A549 (cell line): ENCODE results near the gene DGLUCY. TPM values are rescaled to one million over a fixed set of nuclear protein-coding genes. Genes with fewer than 3 reads are reported as not detected.

Experiments used
- ATAC-seq, 2 experiments: fragments of 200-7000 bp in 1 of 2; fragments of >200 bp in 1 of 2; cut with Nextera tagmentation in 1 of 2; cut with Tn5 transposase in 1 of 2; 3 replicates each; pipeline versions ENCODE4 v1.8.0 to v1.9.1; 2018 to 2020; ENCODE audit warnings: mild to moderate bottlenecking in 1 of 2, moderate library complexity in 1 of 2
- CTCF ChIA-PET: fragments of 300-600 bp; sonication (Branson Sonifier 250); formaldehyde crosslinking; extraction: SDS; loops from one replicate; lab custom pipeline; 2021; ENCODE audit warnings: antibody characterized with exemption, inconsistent platforms; lab: Yijun Ruan, JAX
- POLR2A ChIA-PET: fragments of 350-600 bp; formaldehyde crosslinking; extraction: SDS; loops from one replicate; lab custom pipeline; 2021; ENCODE audit warnings: antibody characterized with exemption, inconsistent platforms; lab: Yijun Ruan, JAX
- DNase-seq, 2 experiments: peaks; one replicate each; pipeline versions ENCODE4 v3.0.0 to v3.0.0-alpha.2; 2011 to 2016; ENCODE audit warnings: low read depth in 1 of 2, low spot score in 1 of 2
- FAIRE-seq: peaks from 2 replicates; lab custom pipeline; 2011; peaks lifted over from hg19 to GRCh38; lab: Jason Lieb, UNC
- H3K27ac ChIP-seq, 2 experiments: fragments of >200 bp; sonication (Bioruptor Twin); formaldehyde crosslinking; 3 replicates each; pipeline ENCODE4 v1.5.1; 2016 to 2017
- H3K4me1 ChIP-seq: fragments of >200 bp; sonication (Bioruptor Twin); formaldehyde crosslinking; 3 replicates; pipeline ENCODE4 v1.6.1; 2016
- H3K4me2 ChIP-seq: fragments of >200 bp; sonication (Bioruptor Twin); formaldehyde crosslinking; 3 replicates; pipeline ENCODE4 v1.6.1; 2016
- H3K4me3 ChIP-seq: fragments of >200 bp; sonication (Bioruptor Twin); formaldehyde crosslinking; 3 replicates; pipeline ENCODE4 v1.5.1; 2016
- H3K9me3 ChIP-seq: fragments of >200 bp; sonication (Bioruptor Twin); formaldehyde crosslinking; 3 replicates; pipeline ENCODE4 v1.6.1; 2016
- CBX8 ChIP-seq: fragments of 200-600 bp; sonication (generic); IDR thresholded peaks from 2 replicates; pipeline ENCODE4 v1.6.1; 2016
- EHMT2 ChIP-seq: fragments of 200-600 bp; sonication (generic); IDR thresholded peaks from 2 replicates; pipeline ENCODE4 v1.6.1; 2016; ENCODE audit warnings: antibody characterized with exemption, low read depth, mild to moderate bottlenecking, moderate library complexity
- FOSB ChIP-seq: fragments of 250-450 bp; sonication (Bioruptor Pico); IDR thresholded peaks from 2 replicates; pipeline ENCODE4 v1.5.0; 2020; ENCODE audit warnings: mild to moderate bottlenecking, moderate library complexity
- FOSL2 ChIP-seq, 2 experiments: fragments of 450-650 bp in 1 of 2; fragments of >200 bp in 1 of 2; sonication (Bioruptor Twin) in 1 of 2; formaldehyde crosslinking; IDR thresholded peaks; 2 replicates each; pipeline versions ENCODE4 v1.5.0 to v1.6.1; 2016 to 2020; ENCODE audit warnings: mild to moderate bottlenecking in 1 of 2, moderate library complexity in 1 of 2
- FOXS1 ChIP-seq: fragments of 250-450 bp; sonication (Bioruptor Pico); IDR thresholded peaks from 2 replicates; pipeline ENCODE4 v1.5.0; 2020; ENCODE audit warnings: mild to moderate bottlenecking, moderate library complexity
- HDAC2 ChIP-seq: fragments of 200-600 bp; sonication (generic); IDR thresholded peaks from 2 replicates; pipeline ENCODE4 v1.6.1; 2016
- HOXB13 ChIP-seq: fragments of 250-450 bp; sonication (Bioruptor Pico); IDR thresholded peaks from 2 replicates; pipeline ENCODE4 v1.5.0; 2020; ENCODE audit warnings: low read depth, mild to moderate bottlenecking, moderate library complexity
- MAZ ChIP-seq: fragments of 150-350 bp; IDR thresholded peaks from 2 replicates; pipeline ENCODE4 v1.6.1; 2014; ENCODE audit warnings: antibody characterized with exemption, low read depth, low read length, borderline replicate concordance
- NPAS2 ChIP-seq: fragments of 250-450 bp; sonication (Bioruptor Pico); IDR thresholded peaks from 2 replicates; pipeline ENCODE4 v1.8.0; 2022; ENCODE audit warnings: mild to moderate bottlenecking, moderate library complexity, borderline replicate concordance
- PHF8 ChIP-seq: fragments of 200-600 bp; sonication (generic); IDR thresholded peaks from 2 replicates; pipeline ENCODE4 v1.6.1; 2016; ENCODE audit warnings: low read depth, mild to moderate bottlenecking, antibody characterized with exemption, moderate library complexity, borderline replicate concordance
- POLR2AphosphoS2 ChIP-seq: conservative IDR thresholded peaks from 2 replicates; pipeline ENCODE4 v1.6.1; 2012; ENCODE audit warnings: low read length, improper control_type of control experiment, inconsistent platforms
- RAD21 ChIP-seq, 2 experiments: fragments of >200 bp in 1 of 2; sonication (Bioruptor Twin) in 1 of 2; formaldehyde crosslinking in 1 of 2; IDR thresholded peaks in 1 of 2; conservative IDR thresholded peaks in 1 of 2; 2 replicates in 1 of 2; 3 replicates in 1 of 2; pipeline ENCODE4 v1.6.1; 2012 to 2018; ENCODE audit warnings: inconsistent platforms in 1 of 2
- RCOR1 ChIP-seq: fragments of 150-350 bp; IDR thresholded peaks from 2 replicates; pipeline ENCODE4 v1.6.1; 2014; ENCODE audit warnings: antibody characterized with exemption, low read length, low read depth
- RNF2 ChIP-seq: fragments of 200-600 bp; sonication (generic); IDR thresholded peaks from 2 replicates; pipeline ENCODE4 v1.6.1; 2016; ENCODE audit warnings: low read depth, mild to moderate bottlenecking, antibody characterized with exemption, moderate library complexity, borderline replicate concordance
- SMC3 ChIP-seq: fragments of >200 bp; sonication (Bioruptor Twin); formaldehyde crosslinking; IDR thresholded peaks from 3 replicates; pipeline ENCODE4 v1.6.1; 2018; ENCODE audit warnings: inconsistent platforms
- SREBF2 ChIP-seq: fragments of 450-650 bp; IDR thresholded peaks from 2 replicates; pipeline ENCODE4 v1.6.1; 2014; ENCODE audit warnings: mild to moderate bottlenecking, moderate library complexity
- ZFP36 ChIP-seq: fragments of 450-650 bp; IDR thresholded peaks from 2 replicates; pipeline ENCODE4 v1.6.1; 2014; ENCODE audit warnings: borderline replicate concordance; ENCODE audit not compliant: partially characterized antibody
- ZNF302 ChIP-seq: fragments of 250-450 bp; sonication (Bioruptor Pico); IDR thresholded peaks from 2 replicates; pipeline ENCODE4 v1.9.0; 2021; ENCODE audit warnings: inconsistent platforms, mild to moderate bottlenecking, moderate library complexity
- WGBS: methylation state at CpG from one replicate; pipeline ENCODE4 v1.1.6; 2017; ENCODE audit errors: missing lambda C conversion rate; 5-methylcytosine and 5-hydroxymethylcytosine counted together
- polyA plus RNA-seq, 4 experiments: library from polyadenylated mRNA; depleted of rRNA in 3 of 4; stranded (reverse); fragments of >200 nt; fragmentation: RNase III in 1 of 4; extraction: RNeasy Plus Mini Kit Qiagen cat#74134 plus additional on column Dnase treatment in 1 of 4; gene quantifications; 2 replicates in 3 of 4; 3 replicates in 1 of 4; pipeline ENCODE4 v1.2.3, GENCODE V29; 2011 to 2017
- TF ChIP-seq, protein P1 (sequence below): fragments of >200 bp; sonication (Bioruptor Twin); formaldehyde crosslinking; IDR thresholded peaks from 2 replicates; pipeline ENCODE4 v1.6.1; 2016
- TF ChIP-seq, protein P2 (sequence below): fragments of 250-450 bp; sonication (Bioruptor Pico); IDR thresholded peaks from 2 replicates; pipeline ENCODE4 v1.5.0; 2021; ENCODE audit warnings: mild to moderate bottlenecking, moderate library complexity, borderline replicate concordance
- TF ChIP-seq, protein P3 (sequence below): fragments of 200-600 bp; sonication (generic); IDR thresholded peaks from 2 replicates; pipeline ENCODE4 v1.6.1; 2016; ENCODE audit warnings: antibody characterized with exemption, mild to moderate bottlenecking, moderate library complexity
- TF ChIP-seq, protein P4 (sequence below): IDR thresholded peaks from 2 replicates; pipeline ENCODE4 v1.6.1; 2012
- TF ChIP-seq, protein P5 (sequence below): fragments of 250-450 bp; sonication (Bioruptor Pico); IDR thresholded peaks from 2 replicates; pipeline ENCODE4 v1.5.0; 2020; ENCODE audit warnings: low read depth, mild to moderate bottlenecking, moderate library complexity

Gene DGLUCY
- polyA plus RNA-seq, 2 of the 4 experiments (the other 2 are of a cell fraction): 14.4 to 17.5 TPM

DNA sequence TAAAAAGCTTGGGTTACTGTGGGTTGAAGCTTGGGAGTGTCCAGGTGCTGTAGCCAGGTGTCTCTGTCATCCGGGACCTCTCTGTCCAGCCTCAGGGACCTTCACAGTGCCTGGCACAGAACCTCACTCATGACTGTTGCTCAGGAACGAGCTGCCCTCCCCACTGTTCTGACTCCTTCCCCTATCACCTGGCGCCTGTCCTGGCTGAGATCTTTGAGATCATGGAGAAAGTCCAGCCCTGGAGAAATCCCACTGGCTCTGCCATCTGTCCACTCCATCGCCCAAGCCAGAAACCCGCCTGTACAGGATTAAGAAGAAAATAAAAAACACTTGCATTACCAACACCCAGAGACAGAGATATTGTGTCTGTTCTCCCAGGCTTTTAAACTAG lies 53.5 kb downstream of the DGLUCY start:
- Histone ChIP-seq H3K4me3 (no peak overlapping the region), H3K4me1 (no peaks in the 10 kb centered on the region), H3K27ac (no peak overlapping the region), H3K9me3 (no peaks in the 10 kb centered on the region), H3K4me2 (no peak overlapping the region)
- ChIA-PET CTCF (interaction anchor here (0.6 to 15.2 kb wide), 3 partner anchors 10 to 346 kb away, joined by 3 to 249 read pairs (median 19); no protein-coding TSS in a partner anchor), POLR2A (no interaction called here)
- ATAC-seq: no peak
- WGBS: 92% methylated on average over 5 of the region's 5 CpGs
- TF ChIP-seq FOSL2 (IDR thresholded peaks at IDR 0.05): no peak
- TF ChIP-seq FOSL2 (CRISPR knock-in tag; IDR thresholded peaks at IDR 0.05): no peak
- no peak for TF ChIP-seq FOXS1
- no peak for TF ChIP-seq SMC3
- no peak for TF ChIP-seq NPAS2 (CRISPR knock-in tag)
- no peak for TF ChIP-seq RCOR1
- TF ChIP-seq RAD21 (conservative IDR thresholded peaks at IDR 0.05 in 1 of 2, IDR thresholded peaks at IDR 0.05 in 1 of 2): no peak
- no peak for TF ChIP-seq ZFP36
- no peak for FAIRE-seq
- DNase-seq: no peak

DNA sequence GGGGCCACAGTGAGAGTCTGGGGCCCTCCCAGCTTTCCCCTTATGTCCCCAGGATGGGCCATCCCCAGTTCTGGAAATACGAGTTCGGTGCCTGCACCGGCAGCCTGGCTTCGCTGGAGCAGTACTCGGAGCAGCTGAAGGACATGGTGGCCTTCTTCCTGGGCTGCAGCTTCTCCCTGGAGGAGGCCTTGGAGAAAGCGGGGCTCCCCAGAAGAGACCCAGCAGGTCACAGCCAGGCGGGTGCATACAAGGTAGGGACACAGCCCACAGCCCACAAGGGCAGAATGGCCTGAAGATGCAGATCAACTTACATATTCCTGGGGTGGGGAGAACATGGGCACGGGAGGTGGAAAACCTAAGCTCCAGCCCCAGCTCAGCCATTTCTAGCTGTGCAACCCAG lies 56.1 kb downstream of the DGLUCY start:
- no peaks in the 10 kb centered on the region for H3K4me1 ChIP-seq
- H3K27ac ChIP-seq: no peak overlapping the region
- FAIRE-seq: no peak
- TF ChIP-seq ZNF302 (CRISPR knock-in tag): no peak
- TF ChIP-seq MAZ: no peak
- TF ChIP-seq, protein P1, sequence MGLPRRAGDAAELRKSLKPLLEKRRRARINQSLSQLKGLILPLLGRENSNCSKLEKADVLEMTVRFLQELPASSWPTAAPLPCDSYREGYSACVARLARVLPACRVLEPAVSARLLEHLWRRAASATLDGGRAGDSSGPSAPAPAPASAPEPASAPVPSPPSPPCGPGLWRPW: no peak
- no peak for TF ChIP-seq SREBF2
- TF ChIP-seq RNF2: no peak
- TF ChIP-seq HOXB13: no peak
- TF ChIP-seq HDAC2: no peak
- no peak for TF ChIP-seq EHMT2
- TF ChIP-seq SMC3: no peak
- TF ChIP-seq, all 56 proteins: peak for 0
- CTCF ChIA-PET: interaction anchor here (0.7 to 15.2 kb wide), 5 partner anchors 25 to 1359 kb away, joined by 3 to 249 read pairs (median 5); no protein-coding TSS in a partner anchor
- DNase-seq (no peak), ATAC-seq (no peak)
- Histone ChIP-seq H3K9me3 (no peaks in the 10 kb centered on the region), H3K4me2 (no peak overlapping the region), H3K4me3 (no peak overlapping the region)
- POLR2A ChIA-PET: no interaction called here
- 91% methylated on average over 8 of the region's 8 CpGs for WGBS

DNA sequence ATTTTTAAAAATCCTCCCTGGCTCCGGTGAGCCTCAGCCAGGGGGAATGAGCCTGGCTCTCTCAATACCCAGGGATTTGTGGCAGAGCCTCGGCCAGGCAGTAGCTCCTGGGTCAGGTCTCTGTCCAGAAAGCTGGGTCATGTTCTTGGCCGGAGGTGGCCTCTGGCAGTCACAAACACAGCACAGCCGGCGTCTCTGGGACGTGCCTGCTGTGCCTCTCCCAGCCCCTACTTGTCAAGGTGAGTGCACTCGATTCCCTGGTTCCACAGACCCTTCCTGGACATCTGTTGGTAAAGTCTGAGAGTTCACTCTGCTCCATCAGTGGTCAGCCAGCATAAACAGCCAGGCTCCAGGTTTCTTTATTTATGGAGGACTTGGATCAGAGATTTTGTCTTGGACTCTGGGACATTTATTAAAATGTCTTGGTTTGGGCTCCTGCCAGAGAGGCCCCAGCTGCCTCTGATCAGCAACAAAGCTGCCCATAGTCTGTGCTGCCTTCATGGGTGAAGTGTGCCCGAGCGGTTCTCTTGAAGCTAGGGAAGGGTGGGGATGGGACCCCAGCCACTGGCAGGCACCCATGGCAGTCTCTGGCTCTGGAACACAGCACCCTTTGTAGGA lies 56.7 kb downstream of the DGLUCY start:
- Histone ChIP-seq H3K9me3 (no peaks in the 10 kb centered on the region), H3K27ac (no peak overlapping the region), H3K4me3 (no peak overlapping the region), H3K4me2 (no peak overlapping the region), H3K4me1 (no peaks in the 10 kb centered on the region)
- no peak for DNase-seq
- ChIA-PET POLR2A (no interaction called here), CTCF (interaction anchor here (0.8 to 15.2 kb wide), 8 partner anchors 21 to 267 kb away, joined by 3 to 249 read pairs (median 6); partner anchors contain the start of gene RPS6KA5)
- FAIRE-seq: no peak
- 84% methylated on average over 9 of the region's 9 CpGs for WGBS
- no peak for TF ChIP-seq POLR2AphosphoS2
- no peak for TF ChIP-seq RNF2
- TF ChIP-seq, protein P2, sequence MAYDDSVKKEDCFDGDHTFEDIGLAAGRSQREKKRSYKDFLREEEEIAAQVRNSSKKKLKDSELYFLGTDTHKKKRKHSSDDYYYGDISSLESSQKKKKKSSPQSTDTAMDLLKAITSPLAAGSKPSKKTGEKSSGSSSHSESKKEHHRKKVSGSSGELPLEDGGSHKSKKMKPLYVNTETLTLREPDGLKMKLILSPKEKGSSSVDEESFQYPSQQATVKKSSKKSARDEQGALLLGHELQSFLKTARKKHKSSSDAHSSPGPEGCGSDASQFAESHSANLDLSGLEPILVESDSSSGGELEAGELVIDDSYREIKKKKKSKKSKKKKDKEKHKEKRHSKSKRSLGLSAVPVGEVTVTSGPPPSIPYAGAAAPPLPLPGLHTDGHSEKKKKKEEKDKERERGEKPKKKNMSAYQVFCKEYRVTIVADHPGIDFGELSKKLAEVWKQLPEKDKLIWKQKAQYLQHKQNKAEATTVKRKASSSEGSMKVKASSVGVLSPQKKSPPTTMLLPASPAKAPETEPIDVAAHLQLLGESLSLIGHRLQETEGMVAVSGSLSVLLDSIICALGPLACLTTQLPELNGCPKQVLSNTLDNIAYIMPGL: no peak
- TF ChIP-seq, protein P3, sequence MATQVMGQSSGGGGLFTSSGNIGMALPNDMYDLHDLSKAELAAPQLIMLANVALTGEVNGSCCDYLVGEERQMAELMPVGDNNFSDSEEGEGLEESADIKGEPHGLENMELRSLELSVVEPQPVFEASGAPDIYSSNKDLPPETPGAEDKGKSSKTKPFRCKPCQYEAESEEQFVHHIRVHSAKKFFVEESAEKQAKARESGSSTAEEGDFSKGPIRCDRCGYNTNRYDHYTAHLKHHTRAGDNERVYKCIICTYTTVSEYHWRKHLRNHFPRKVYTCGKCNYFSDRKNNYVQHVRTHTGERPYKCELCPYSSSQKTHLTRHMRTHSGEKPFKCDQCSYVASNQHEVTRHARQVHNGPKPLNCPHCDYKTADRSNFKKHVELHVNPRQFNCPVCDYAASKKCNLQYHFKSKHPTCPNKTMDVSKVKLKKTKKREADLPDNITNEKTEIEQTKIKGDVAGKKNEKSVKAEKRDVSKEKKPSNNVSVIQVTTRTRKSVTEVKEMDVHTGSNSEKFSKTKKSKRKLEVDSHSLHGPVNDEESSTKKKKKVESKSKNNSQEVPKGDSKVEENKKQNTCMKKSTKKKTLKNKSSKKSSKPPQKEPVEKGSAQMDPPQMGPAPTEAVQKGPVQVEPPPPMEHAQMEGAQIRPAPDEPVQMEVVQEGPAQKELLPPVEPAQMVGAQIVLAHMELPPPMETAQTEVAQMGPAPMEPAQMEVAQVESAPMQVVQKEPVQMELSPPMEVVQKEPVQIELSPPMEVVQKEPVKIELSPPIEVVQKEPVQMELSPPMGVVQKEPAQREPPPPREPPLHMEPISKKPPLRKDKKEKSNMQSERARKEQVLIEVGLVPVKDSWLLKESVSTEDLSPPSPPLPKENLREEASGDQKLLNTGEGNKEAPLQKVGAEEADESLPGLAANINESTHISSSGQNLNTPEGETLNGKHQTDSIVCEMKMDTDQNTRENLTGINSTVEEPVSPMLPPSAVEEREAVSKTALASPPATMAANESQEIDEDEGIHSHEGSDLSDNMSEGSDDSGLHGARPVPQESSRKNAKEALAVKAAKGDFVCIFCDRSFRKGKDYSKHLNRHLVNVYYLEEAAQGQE: no peak
- no peak for TF ChIP-seq SREBF2
- no peak for TF ChIP-seq NPAS2 (CRISPR knock-in tag)
- TF ChIP-seq PHF8: no peak
- TF ChIP-seq FOSB (CRISPR knock-in tag): no peak
- no peak for TF ChIP-seq HOXB13
- no peak for TF ChIP-seq CBX8
- TF ChIP-seq, protein P1: no peak
- TF ChIP-seq, protein P4, sequence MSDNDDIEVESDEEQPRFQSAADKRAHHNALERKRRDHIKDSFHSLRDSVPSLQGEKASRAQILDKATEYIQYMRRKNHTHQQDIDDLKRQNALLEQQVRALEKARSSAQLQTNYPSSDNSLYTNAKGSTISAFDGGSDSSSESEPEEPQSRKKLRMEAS: no peak
- no peak for TF ChIP-seq FOXS1
- TF ChIP-seq, protein P5, sequence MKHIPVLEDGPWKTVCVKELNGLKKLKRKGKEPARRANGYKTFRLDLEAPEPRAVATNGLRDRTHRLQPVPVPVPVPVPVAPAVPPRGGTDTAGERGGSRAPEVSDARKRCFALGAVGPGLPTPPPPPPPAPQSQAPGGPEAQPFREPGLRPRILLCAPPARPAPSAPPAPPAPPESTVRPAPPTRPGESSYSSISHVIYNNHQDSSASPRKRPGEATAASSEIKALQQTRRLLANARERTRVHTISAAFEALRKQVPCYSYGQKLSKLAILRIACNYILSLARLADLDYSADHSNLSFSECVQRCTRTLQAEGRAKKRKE (CRISPR knock-in tag): no peak
- ATAC-seq: no peak
